SU-DHL-6 (cell line): ENCODE results near the gene GAL3ST1.

Experiments used
- EZH2phosphoT487 ChIP-seq: fragments of 200-600 bp; sonication (generic), shearing (Covaris generic); conservative IDR thresholded peaks from 2 replicates; pipeline ENCODE4 v1.6.1; 2018; ENCODE audit warnings: mild to moderate bottlenecking, antibody characterized with exemption, low read length, moderate library complexity, mixed read lengths
- TF ChIP-seq, protein P1 (sequence below): fragments of 200-600 bp; sonication (generic); IDR thresholded peaks from one replicate; pipeline ENCODE4 v1.5.1; 2017; ENCODE audit warnings: antibody characterized with exemption, mild to moderate bottlenecking, low read length, moderate library complexity; ENCODE audit not compliant: insufficient read depth, poor library complexity, severe bottlenecking

- TF ChIP-seq, protein P1, sequence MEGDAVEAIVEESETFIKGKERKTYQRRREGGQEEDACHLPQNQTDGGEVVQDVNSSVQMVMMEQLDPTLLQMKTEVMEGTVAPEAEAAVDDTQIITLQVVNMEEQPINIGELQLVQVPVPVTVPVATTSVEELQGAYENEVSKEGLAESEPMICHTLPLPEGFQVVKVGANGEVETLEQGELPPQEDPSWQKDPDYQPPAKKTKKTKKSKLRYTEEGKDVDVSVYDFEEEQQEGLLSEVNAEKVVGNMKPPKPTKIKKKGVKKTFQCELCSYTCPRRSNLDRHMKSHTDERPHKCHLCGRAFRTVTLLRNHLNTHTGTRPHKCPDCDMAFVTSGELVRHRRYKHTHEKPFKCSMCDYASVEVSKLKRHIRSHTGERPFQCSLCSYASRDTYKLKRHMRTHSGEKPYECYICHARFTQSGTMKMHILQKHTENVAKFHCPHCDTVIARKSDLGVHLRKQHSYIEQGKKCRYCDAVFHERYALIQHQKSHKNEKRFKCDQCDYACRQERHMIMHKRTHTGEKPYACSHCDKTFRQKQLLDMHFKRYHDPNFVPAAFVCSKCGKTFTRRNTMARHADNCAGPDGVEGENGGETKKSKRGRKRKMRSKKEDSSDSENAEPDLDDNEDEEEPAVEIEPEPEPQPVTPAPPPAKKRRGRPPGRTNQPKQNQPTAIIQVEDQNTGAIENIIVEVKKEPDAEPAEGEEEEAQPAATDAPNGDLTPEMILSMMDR, result no peak
- no peak for TF ChIP-seq EZH2phosphoT487
Measured at GRCh38 chr22:30569674-30570202, 4.7 kb downstream of the GAL3ST1 start.
